ENCODE measurements around the gene KDM4F. TPM values are rescaled to one million over a fixed set of nuclear protein-coding genes. Genes with fewer than 3 reads are reported as not detected.

Gene KDM4F
- total RNA-seq, 1 donor, result not detected

DNA sequence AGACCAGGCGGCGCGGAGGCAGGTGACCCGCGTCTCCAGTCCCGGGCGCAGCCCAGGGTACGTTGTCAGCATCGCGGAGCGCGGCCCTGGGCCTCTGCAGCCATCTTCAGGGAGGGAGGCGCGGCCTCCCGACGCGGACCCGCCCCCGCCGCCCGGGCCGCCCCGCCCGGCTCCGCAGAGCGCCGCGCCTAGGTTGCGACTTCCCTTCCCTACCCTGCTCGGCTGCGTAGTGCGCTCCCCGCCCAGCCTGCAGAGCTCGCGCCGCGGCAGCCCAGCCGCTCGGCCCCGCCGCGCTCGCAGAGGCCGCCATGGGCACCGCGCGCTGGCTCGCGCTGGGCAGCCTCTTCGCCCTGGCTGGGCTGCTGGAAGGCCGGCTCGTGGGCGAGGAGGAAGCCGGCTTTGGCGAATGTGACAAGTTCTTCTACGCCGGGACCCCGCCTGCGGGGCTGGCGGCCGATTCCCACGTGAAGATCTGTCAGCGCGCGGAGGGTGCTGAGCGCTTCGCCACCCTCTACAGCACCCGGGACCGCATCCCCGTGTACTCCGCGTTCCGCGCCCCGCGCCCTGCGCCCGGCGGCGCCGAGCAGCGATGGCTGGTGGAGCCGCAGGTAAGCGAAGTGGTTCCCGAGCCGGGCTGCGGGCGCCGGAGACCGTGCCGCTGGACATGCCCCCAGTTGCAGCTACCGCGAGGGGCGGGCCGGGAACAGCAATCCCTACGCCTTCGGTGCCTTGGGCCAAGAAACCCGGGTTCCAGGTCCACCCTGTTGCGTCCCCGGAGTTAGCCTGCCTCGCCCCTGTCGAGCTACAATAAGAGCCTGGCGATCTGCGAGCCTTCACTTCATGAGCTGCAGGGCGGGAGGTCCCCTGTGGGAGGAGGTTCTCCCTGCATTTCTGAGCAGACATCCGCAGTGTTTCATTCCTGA lies 40.7 kb downstream of the KDM4F start, which contains the start of gene ENDOD1:
TSS of gene ENDOD1 (plus strand) at position 227 of the 923 bp plus-strand sequence. CDS start at position 309, 82 bp downstream.
- peak within 1 kb of the TSS; percentile 76 for H3K4me3 ChIP-seq (ENCODE audit: low read depth, low read length)
- DNase-seq (ENCODE audit: low read depth), result peak; percentile 83
- TF ChIP-seq, protein P1, sequence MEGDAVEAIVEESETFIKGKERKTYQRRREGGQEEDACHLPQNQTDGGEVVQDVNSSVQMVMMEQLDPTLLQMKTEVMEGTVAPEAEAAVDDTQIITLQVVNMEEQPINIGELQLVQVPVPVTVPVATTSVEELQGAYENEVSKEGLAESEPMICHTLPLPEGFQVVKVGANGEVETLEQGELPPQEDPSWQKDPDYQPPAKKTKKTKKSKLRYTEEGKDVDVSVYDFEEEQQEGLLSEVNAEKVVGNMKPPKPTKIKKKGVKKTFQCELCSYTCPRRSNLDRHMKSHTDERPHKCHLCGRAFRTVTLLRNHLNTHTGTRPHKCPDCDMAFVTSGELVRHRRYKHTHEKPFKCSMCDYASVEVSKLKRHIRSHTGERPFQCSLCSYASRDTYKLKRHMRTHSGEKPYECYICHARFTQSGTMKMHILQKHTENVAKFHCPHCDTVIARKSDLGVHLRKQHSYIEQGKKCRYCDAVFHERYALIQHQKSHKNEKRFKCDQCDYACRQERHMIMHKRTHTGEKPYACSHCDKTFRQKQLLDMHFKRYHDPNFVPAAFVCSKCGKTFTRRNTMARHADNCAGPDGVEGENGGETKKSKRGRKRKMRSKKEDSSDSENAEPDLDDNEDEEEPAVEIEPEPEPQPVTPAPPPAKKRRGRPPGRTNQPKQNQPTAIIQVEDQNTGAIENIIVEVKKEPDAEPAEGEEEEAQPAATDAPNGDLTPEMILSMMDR (IDR thresholded peaks at IDR 0.05; ENCODE audit: insufficient read depth, low read depth, low read length), result no peak

DNA sequence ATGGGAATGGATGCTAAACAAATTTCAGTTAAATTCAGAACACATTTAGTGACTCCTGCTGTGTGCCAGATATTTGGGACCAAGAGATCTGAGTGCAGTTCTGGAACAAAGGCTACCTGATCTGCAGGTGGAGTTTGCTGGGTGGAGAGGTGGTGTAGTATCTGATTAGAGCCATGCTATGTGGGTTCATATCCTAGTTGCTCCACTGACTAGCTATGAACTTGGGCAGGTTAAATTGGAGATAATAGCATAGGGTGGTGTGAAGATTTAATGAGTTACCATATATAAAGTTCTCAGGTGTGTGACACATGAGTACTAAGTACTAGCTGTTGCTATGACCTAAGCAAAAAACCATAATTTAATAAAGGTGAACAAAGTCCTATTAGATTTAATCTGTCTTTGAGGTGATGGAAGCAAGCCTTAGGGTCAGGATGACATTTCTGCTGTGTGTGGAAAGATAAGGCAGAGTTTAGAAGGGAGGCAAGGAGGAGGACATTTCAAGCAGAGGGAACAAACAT lies 42.5 kb downstream of the KDM4F start:
- DNase-seq (ENCODE audit: low read depth), result no peak

DNA sequence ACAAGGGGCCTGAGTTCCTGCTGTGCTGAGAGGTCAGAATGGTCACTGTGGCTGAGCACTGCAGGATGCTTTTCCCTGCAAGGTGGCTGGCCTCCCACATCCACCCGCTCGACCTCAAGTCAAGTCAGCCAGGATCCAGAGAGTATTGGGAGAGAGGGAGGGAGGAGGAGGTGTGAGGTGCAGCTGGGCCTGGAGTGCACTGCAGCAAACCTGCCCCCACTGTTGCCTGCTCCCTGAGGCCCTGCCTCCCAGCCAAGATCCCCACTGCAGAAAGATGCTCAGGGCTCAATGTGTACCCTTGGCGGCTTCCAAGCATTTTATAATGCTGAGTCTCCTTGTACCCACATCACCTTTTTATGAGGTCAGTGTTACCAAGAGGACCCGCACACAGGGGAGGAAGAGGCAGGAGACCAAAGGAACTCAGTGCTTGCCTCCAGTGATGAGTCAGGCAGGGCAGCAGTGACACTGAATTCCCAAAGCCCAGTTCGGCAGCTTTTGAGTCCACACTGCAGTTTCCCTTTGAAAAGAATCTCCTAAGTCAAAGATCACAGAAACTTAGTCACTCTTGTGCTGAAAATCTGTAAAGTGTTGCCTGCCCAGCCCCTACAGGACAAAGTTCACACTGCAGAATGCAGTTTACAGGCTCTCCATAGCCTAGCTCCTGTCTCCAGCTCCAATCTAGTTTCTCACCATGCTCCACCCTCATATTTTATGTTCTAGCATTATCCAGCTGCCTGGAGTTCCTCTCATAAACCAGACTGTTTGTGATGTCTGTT lies 43.5 kb downstream of the KDM4F start:
- no peak overlapping the region for H3K4me3 ChIP-seq (ENCODE audit: low read depth, low read length)
- DNase-seq (ENCODE audit: low read depth), result peak; percentile 80
- TF ChIP-seq, protein P1 (IDR thresholded peaks at IDR 0.05; ENCODE audit: insufficient read depth, low read depth, low read length), result peak; percentile 69

More for the DNA sequence above, 42.5 kb downstream of the KDM4F start:
- H3K4me3 ChIP-seq (ENCODE audit: low read depth, low read length), result no peak overlapping the region
- TF ChIP-seq, protein P1 (IDR thresholded peaks at IDR 0.05; ENCODE audit: insufficient read depth, low read depth, low read length), result no peak

DNA sequence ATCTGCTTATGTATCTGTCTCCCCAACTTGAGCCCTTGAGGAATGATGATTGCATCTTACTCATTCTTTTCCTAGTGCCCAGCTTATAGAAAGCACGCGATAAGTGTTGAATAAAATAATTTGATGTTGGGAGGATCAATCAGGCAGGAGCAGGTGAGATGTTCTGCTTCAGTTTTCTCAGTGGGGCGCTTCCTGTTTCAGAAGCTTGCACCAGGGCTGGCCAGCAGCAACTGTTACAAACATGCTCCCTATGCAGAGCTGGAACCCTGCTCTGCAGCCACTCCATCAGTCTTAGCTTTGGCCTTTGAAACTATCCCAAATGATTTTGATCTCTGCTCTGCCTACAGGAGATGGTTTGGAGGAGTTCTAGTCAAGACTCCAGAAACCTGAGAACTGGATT lies 44.3 kb downstream of the KDM4F start:
- DNase-seq (ENCODE audit: low read depth), result no peak
- no peak overlapping the region for H3K4me3 ChIP-seq (ENCODE audit: low read depth, low read length)
- TF ChIP-seq, protein P1 (IDR thresholded peaks at IDR 0.05; ENCODE audit: insufficient read depth, low read depth, low read length), result no peak

DNA sequence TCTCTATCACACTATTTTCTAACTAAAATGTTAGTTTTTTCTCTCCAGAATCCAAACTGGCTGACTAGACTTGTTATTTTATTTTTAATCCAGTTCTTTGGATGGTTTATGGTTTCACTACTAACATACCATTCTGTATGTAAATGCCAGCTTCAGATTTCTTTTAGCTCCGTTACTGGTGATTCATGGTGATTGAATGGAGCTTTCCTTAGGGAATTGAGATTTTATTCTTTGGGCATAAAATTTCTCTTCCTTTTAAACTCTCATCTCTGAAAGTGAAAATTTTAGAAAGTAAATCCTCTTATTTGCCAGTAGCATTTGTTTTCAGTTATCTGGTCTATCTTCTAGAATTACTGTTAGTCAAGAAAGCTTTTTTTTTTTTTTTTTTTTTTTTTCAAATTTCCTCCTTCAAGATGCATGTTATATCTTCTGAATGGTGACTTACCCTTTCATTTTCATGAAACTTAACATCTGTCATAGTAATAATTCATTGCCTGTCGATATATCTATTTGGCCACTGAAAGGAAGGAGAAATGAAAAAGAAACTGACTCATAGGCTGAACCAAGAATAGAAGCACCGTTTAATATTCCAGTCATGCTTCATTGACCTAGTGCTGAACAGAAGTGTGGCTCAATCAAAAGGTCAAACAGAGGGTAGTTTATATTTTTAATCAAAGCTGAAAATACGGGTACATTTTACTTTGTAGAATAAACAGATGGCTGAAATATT lies 46.8 kb downstream of the KDM4F start:
- DNase-seq (ENCODE audit: low read depth), result peak; percentile 22

More for the DNA sequence above, 46.8 kb downstream of the KDM4F start:
- TF ChIP-seq, protein P1 (IDR thresholded peaks at IDR 0.05; ENCODE audit: insufficient read depth, low read depth, low read length), result no peak
- no peak overlapping the region for H3K4me3 ChIP-seq (ENCODE audit: low read depth, low read length)

All from fibroblast of villous mesenchyme (primary cell).